HAP-1 (cell line): ENCODE data around the gene SP7.

Experiments used
- DNase-seq, 2 experiments: peaks; one replicate each; pipeline ENCODE4 v3.0.0-alpha.2; 2016 to 2020; ENCODE audit warnings: low spot score in 2 of 2
- H3K27me3 ChIP-seq: fragments of 250-450 bp; sonication (Bioruptor Pico); 2 replicates; pipeline ENCODE4 v1.5.1; 2020; ENCODE audit warnings: low read depth, mild to moderate bottlenecking, moderate library complexity
- H3K36me3 ChIP-seq: fragments of 250-450 bp; sonication (Bioruptor Pico); replicated peaks from 2 replicates; pipeline ENCODE4 v1.5.1; 2020; ENCODE audit warnings: mild to moderate bottlenecking
- H3K4me1 ChIP-seq: fragments of 250-450 bp; sonication (Bioruptor Pico); 2 replicates; pipeline ENCODE4 v1.5.1; 2020; ENCODE audit warnings: mild to moderate bottlenecking
- H3K4me3 ChIP-seq: fragments of 250-450 bp; sonication (Bioruptor Pico); 2 replicates; pipeline ENCODE4 v1.5.1; 2020; ENCODE audit warnings: mild to moderate bottlenecking, moderate library complexity
- H3K9me3 ChIP-seq: fragments of 250-450 bp; sonication (Bioruptor Pico); 2 replicates; pipeline ENCODE4 v1.5.1; 2020; ENCODE audit warnings: mild to moderate bottlenecking, moderate library complexity
- in situ Hi-C: fragments of 300-500 bp; cut with MboI; formaldehyde crosslinking; loops from 3 replicates; pipeline ENCODE4 v1.14.3; 2020; ENCODE audit warnings: low sequenced_read_pairs, inconsistent platforms, mixed read lengths

The SP7 gene

GRCh38 chr12:53292426-53292825 is 43.7 kb downstream of the SP7 start:
- H3K9me3 ChIP-seq, result no peaks in the 10 kb centered on the region
- DNase-seq, result no peak

DNA sequence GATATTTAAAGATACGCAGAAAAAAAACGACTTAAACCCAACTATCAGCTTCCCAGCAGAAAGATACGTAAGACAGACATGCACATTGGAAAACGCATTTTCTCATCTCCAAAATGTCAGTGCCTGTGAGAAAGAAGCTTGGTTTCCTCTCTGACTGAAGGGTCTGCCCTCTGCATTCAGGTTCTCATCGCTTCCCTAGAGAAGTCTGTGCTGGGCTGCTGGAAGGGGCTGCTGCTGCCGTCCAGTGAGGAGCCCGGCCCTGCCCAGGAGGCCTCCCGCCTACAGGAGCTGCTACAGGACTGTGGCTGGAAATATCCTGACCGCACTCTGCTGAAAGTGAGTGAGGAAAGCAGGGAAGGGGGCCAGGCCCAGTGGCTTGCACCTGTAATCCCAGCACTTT is 45.5 kb downstream of the SP7 start:
- H3K36me3 ChIP-seq, result peaks cover 75% of the 10 kb centered on the region
- no peaks in the 10 kb centered on the region for H3K27me3 ChIP-seq
- in situ Hi-C loops, result no loop called here
- no peak for DNase-seq
- H3K9me3 ChIP-seq, result no peaks in the 10 kb centered on the region
- H3K4me3 ChIP-seq, result no peak overlapping the region
- H3K4me1 ChIP-seq, result no peaks in the 10 kb centered on the region; the same call in 1 of the 2 replicates

More at GRCh38 chr12:53292426-53292825, 43.7 kb downstream of the SP7 start:
- Histone ChIP-seq H3K36me3 (peaks cover 69% of the 10 kb centered on the region), H3K4me1 (no peaks in the 10 kb centered on the region; the same call in 1 of the 2 replicates), H3K27me3 (no peaks in the 10 kb centered on the region), H3K4me3 (no peak overlapping the region)
- in situ Hi-C loops, result no loop called here

GRCh38 chr12:53289891-53290290 is 46.3 kb downstream of the SP7 start:
- H3K27me3 ChIP-seq, result no peaks in the 10 kb centered on the region
- DNase-seq, result no peak
- peaks cover 82% of the 10 kb centered on the region for H3K36me3 ChIP-seq
- in situ Hi-C loops, result loop anchor here (5.0 to 10.0 kb wide), 2 partner anchors 78 to 225 kb away; no protein-coding TSS in a partner anchor
- H3K4me1 ChIP-seq, result no peaks in the 10 kb centered on the region
- H3K4me3 ChIP-seq, result no peak overlapping the region
- no peaks in the 10 kb centered on the region for H3K9me3 ChIP-seq

DNA sequence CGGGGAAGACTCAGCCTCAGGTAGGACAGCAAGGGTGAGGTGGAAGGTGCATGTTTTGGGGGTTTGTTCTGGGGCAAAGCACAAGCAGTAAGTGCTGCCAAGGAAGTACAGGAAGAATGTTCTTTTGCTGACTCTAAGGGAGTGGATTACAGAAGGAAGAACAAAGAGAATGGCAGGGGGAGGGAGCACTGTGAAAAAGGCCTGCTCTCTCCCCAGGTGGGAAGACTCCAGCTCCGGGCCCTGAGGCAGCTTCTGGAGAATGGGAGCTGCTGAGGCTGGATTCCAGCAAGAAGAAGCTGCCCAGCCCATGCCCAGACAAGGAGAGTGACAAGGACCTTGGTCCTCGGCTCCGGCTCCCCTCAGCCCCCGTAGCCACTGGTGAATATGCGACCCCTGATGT is 47.8 kb downstream of the SP7 start:
- no peak overlapping the region for H3K4me3 ChIP-seq
- H3K27me3 ChIP-seq, result no peaks in the 10 kb centered on the region
- in situ Hi-C loops, result loop anchor here (5.0 to 10.0 kb wide), 2 partner anchors 76 to 224 kb away; no protein-coding TSS in a partner anchor
- peaks cover 93% of the 10 kb centered on the region for H3K36me3 ChIP-seq
- H3K9me3 ChIP-seq, result no peaks in the 10 kb centered on the region
- no peaks in the 10 kb centered on the region for H3K4me1 ChIP-seq
- no peak for DNase-seq

- H3K36me3 ChIP-seq, result peaks cover 94% of the 10 kb centered on the region
- H3K9me3 ChIP-seq, result no peaks in the 10 kb centered on the region
- no peak overlapping the region for H3K4me3 ChIP-seq
- in situ Hi-C loops, result loop anchor here (5.0 to 10.0 kb wide), 2 partner anchors 75 to 223 kb away; no protein-coding TSS in a partner anchor
- no peaks in the 10 kb centered on the region for H3K27me3 ChIP-seq
- DNase-seq, result peak; percentile 37 to 73
- no peaks in the 10 kb centered on the region for H3K4me1 ChIP-seq
Observed at GRCh38 chr12:53287741-53288216, 48.4 kb downstream of the SP7 start.

DNA sequence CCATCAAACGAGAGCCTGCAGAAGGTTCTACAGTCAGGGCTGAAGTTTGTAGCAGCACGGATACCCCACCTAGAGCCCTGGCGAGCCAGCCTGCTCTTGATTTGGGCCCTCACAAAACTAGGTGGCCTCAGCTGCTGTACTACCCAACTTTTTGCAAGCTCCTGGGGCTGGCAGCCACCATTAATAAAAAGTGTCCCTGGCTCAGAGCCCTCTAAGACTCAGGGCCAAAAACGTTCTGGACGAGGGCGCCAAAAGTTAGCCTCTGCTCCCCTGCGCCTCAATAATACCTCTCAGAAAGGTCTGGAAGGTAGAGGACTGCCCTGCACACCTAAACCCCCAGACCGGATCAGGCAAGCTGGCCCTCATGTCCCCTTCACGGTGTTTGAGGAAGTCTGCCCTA is 49.7 kb downstream of the SP7 start:
- Histone ChIP-seq H3K4me1 (no peaks in the 10 kb centered on the region), H3K36me3 (peaks cover 94% of the 10 kb centered on the region), H3K27me3 (no peaks in the 10 kb centered on the region), H3K4me3 (no peak overlapping the region), H3K9me3 (no peaks in the 10 kb centered on the region)
- in situ Hi-C loops, result loop anchor here (5.0 to 10.0 kb wide), 2 partner anchors 74 to 222 kb away; no protein-coding TSS in a partner anchor
- DNase-seq, result no peak

DNA sequence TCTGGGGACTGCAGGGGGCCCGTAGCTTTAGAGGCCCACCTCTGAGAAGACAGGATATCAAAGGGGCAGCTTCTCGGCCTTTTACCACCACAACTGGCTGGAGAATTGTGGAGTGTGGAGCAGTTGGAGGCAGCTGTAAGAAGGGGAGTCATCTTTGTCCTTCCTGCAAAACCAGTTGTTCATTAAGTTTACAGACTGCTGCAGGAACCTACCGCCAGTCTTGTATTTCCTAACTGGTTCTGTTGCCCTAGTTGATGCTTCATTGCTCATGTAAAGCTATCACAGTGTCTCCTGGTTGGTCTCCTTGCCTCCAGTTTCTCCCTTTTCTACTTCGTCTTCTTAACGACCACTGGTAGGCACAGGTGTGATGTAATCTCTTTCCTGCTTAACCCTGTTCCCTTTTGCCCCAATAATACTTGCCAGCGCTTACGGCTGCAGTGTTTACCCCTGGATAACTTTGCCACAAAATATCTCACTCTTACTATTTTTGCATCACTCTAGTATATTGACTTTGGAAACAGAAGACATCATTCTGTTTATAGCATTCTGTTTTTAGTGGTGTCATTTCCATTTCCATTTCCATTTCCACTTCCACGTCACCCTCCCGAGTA is 56.2 kb downstream of the SP7 start:
- peaks cover 87% of the 10 kb centered on the region for H3K36me3 ChIP-seq
- DNase-seq, result no peak
- H3K9me3 ChIP-seq, result no peaks in the 10 kb centered on the region
- in situ Hi-C loops, result loop anchor here (10.0 kb wide), 1 partner anchor 215 kb away; no protein-coding TSS in a partner anchor
- H3K27me3 ChIP-seq, result no peaks in the 10 kb centered on the region
- no peak overlapping the region for H3K4me3 ChIP-seq
- H3K4me1 ChIP-seq, result no peaks in the 10 kb centered on the region

- no peaks in the 10 kb centered on the region for H3K4me1 ChIP-seq
- no peak overlapping the region for H3K4me3 ChIP-seq
- no peaks in the 10 kb centered on the region for H3K9me3 ChIP-seq
- in situ Hi-C loops, result no loop called here
- H3K27me3 ChIP-seq, result no peaks in the 10 kb centered on the region
- DNase-seq, result no peak
- peaks cover 88% of the 10 kb centered on the region for H3K36me3 ChIP-seq
Observed at GRCh38 chr12:53279283-53279869, 56.8 kb downstream of the SP7 start.

DNA sequence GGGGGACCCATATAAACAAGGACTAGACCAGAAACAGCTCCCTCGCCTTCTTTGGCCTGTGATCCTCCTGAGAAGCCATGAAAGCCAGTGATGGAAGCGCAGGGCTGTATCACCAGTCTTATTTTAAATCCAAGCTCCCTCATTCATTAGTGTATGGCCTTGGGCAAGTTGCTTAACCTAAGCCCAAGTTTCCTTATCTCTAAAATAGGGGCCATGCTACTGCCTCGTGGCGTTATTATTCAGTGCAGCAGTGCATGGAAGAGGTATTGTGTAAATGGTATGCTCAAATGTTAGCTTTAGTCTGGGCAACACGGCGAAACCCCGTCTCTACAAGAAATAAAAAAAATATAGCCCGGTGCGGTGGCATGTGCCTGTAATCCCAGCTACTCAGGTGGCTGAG is 58.2 kb downstream of the SP7 start:
- H3K9me3 ChIP-seq, result no peaks in the 10 kb centered on the region
- no peaks in the 10 kb centered on the region for H3K27me3 ChIP-seq
- H3K4me1 ChIP-seq, result no peaks in the 10 kb centered on the region
- DNase-seq, result no peak
- H3K36me3 ChIP-seq, result peaks cover 80% of the 10 kb centered on the region
- in situ Hi-C loops, result no loop called here
- no peak overlapping the region for H3K4me3 ChIP-seq
